HG02970 (cell line): ENCODE data around the gene PCDH9.

ENCODE experiments used
- ATAC-seq: cut with Tn5 transposase; IDR thresholded peaks from one replicate; pipeline ENCODE4 v1.9.1; 2021; ENCODE audit warnings: mild to moderate bottlenecking, moderate library complexity, moderate number of reproducible peaks; ENCODE audit not compliant: unreplicated experiment, low FRiP score

The PCDH9 gene

DNA sequence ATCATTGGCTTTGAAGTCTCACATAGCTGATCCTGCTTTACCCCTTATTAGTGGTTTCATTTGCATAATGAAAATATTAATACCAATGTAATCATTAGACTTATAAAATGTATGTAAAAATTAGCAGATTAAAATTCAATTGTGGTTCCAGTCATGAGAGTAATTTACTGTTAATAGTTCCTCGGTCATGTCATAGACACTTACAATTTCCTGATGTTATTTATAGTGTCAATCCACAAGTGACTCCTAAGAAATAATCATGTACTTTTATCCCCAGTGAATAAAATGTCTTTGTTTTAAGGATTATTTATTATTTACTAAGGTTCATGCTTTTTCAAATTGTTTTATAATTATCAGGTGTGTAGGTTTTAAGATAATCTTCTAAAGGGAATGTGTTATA is 138.5 kb downstream of the PCDH9 start:
- no peak for ATAC-seq

DNA sequence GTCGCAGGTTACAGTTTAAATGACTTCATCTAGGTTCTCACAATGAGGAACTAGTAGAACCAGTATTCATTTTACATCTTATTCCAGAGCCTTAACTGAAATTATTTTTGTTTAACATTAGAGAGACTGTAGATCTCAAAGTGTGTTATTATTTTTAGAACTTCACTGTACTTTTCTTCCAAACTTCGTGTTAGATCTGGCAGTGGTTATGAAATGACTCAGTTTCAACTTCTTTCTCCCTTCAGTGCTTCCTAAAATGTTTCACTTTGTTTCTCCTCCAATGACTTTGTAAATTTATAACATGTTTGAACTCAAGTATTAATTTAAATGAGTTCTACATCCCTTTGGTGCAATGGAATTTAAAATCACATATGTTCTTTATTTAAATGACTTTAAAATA is 139.3 kb downstream of the PCDH9 start:
- no peak for ATAC-seq

DNA sequence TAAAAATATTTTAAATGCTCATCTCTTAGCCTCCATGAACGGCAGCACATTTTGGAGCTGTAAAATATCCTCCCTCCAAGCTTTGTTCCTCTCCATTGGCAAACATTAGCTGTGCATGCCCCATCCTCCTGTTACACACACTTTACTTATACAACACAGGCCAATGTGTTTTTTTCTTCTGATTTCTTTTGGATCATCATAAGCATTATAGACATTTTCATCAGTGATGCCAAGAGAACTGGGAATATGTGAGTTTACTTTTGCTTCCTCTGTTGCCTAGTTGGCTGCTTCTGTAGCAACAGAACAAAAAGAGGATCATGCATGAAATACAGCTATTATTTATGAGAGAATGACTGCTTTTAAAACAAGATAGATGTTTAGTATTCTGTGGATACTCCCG is 142.6 kb downstream of the PCDH9 start:
- no peak for ATAC-seq

DNA sequence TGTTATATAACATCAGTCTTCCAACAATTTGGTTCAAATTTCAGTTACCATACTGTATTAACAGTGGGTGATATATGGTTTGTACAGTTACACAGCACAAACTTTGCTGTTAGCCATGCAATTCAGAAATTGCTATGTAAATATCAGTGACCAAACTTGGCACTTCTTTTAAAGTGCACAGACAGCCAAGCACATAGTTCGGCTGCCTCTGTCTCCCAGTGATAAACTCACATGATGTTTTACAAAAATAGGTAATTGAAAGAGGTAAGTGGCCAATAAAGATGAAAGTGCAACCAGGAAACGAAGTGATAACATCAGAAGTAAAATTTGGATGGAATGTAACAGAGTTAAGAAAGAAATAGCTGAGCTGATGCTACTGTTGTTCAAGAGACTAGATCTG is 143.9 kb downstream of the PCDH9 start:
- ATAC-seq = no peak

DNA sequence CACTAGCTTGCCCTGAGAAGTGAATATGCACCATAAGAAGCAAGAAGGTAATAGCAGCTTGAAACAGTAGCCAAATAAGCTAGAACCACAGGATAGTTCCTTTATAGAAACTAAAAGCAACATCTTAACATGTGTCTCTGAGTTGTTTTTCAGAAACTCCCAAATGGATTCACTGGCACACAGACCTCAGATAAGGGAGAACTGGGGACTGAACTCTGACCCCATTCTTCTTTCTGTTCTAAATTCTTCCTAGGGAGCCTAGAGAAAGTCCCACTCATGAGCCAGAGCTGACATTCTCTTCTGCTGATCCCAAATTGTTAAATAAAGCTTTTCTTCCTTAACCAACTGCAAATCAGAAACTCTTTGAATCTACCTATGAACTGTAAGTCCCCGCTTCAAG is 146.1 kb downstream of the PCDH9 start:
- ATAC-seq = no peak

DNA sequence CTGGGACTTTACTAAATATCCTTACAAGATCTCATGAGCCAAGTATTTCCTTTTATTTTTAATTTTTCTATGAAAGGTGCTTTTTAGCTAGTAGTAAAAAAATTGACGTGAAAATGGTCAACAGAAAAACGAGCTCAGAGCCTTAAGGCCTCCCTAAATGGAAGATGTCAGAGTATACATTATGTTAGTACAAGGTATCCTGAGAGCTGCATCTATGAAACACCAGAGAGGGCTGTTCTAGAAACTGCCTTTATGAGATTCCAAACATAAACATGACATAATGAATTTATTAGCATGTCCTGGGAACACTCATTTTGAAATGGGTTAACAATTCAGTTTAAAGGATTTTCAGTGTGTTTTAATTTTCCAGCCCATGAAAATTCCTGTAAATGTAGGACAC is 146.6 kb downstream of the PCDH9 start:
- no peak for ATAC-seq

DNA sequence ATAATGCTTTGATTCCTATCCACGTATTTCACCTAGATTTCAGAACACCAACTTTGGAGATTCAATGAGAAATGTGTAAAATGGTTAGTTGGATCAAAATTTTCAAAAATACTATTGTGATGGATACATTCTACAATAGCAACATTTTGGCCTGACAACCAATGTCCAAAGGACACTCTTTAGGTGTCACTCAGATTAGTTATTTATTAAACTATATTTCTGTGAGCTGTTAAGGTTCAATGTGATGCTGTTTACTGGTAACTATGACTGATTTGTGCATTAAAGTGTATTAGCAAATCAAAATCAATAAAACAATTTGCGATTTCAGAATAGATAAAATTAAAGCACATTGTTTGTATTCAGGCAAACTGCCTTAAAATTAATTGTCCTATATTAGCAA is 149.8 kb downstream of the PCDH9 start:
- no peak for ATAC-seq

DNA sequence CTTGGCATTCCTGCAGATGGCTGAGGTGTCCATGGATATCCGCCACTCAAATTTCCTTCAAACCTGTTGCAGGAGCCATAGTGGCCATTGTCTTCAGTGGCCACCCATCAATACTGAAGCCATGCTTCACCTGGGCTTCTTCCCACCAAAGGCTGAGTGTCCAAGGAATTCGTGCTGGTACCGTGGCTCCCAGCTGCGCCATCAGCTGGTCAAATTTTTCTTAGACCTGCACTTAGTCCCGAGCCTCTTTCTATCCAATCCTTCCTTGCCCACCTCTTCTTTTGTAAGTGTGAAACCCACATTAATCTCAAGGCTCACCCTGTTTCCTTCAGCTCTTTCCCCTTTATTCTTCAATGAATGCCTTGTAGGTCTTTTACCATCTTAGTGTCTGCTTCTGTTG is 152.1 kb downstream of the PCDH9 start:
- ATAC-seq = no peak

DNA sequence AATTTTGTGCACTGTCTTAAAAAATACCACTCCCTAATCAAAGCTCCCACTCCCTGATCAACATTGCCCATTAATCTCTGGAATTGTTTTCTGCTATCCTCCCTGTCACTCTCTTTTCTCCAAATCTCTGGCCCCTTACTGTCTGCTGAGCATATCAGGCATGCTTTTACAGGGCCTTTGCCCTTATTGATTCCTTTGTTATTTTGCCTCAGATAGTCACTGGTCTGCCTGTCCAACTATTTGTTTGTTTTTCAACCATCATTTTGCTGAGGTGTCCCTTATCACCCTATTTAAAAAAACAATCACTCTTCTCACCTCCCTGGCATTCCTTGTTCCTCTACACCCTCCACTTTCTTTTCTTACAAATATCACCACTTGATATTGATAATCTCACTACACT is 153.0 kb downstream of the PCDH9 start:
- ATAC-seq = no peak

DNA sequence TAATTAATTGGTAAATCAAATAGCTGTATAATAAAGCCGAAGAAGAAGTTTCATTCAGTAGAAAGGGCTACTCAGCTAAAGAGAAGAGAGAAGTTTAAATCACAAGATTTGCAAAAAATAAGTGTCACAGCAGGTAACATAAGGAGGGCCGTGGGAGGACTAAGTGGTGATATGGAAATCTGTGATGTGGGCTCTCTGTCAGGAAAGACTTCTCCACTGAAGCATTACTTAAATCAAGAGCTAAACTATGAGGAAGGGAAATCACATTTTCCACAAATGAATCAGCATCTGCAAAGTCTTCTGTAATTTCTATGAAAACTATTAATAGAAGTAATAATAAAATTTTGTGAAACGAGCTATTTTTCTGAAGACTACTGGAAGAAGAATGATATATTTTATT is 153.8 kb downstream of the PCDH9 start:
- ATAC-seq = no peak

DNA sequence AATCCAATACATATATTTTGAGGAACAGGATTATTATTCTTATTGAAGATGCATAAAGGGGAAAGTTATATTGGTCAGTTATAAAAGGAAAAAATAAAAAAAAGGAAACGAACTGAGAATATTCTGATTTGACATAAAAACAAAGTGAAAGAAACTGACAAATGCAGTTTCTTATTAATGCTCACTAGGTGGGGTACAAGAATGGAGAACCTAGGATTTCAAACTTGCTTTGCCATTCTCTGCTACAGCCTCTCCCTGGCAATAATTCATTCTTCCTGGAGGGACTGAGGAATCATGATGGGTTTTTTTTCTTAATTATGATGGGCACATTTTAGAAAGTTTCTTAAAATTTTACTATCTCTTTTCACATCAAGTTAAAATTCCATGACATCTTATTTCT is 154.9 kb downstream of the PCDH9 start:
- no peak for ATAC-seq

DNA sequence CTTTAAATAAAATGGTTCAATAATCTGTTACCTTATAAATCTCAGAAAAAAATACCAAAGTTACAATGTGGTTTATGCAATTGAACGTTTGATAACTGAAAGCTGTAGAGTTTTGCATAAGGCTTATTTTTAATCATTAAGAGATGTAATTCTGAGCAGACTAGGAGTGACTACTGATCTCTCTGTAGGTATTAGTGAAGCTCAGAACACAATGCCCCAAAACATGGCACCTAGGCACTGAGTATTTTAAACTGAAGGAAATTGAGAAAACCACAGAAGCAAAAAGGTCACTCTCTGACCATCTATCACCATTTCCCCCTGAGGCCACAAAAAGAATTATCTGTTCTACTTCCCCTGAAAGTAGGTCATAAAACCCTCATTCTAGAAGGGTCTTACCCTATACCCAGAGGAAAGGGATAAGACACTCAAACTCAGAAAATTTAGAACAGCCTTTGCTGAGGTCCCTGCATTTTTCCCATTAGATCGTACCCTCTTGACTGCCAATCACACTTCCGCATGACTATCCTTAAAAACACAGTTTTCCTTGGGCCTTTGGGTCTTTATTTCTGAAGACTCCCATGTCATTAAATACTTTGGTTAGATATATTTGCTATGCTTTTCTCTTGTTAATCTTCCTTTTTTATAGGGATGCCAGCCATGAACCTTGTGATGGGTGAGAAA is 158.1 kb downstream of the PCDH9 start:
- ATAC-seq = no peak

DNA sequence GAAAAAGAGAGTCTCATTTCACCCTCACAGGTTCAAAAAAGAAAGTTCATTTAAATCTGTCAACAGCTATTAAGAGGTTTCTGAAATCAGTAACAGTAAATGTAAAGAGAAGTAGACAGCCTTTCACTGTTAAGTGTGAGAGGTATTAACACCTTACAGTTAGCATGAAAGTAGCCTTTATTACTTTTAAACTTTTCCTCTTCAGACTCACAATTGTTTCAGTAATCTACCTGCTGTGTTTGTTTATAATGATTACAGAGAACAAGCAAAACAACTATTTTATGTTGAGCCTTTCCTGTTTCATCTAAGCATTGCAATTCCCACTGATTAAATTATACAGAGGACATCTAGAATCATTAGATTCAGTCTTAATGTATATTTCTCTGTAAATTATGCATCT is 159.8 kb downstream of the PCDH9 start:
- ATAC-seq = no peak

DNA sequence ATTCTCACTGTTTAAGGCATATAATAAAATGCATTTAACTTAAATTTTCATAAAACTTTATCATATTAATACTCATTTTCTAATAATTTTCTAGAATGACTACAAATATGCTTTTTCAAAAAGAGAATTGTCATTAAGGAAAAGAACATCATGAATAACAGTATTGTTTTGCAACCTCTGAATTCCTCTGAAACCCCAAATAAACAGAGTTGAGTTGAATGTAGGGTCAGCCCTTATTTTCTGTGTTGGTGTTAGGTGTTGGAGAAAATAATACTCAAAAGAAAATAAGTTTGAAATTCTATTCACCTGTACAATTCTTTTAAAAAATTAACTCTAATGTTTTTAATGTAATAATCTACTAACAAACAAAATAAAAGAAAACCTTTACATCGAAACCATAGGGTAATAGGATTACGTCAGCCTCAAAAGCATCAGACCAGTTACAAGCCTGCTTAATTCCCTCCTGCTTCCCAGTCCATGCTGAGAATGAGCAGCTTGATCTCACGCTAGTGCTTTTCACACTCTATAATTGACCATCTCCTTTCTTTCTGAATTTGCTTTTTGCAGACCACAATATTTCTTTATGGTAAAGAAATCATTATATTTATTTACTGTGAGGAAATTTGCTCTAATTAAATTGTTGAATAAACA is 160.9 kb downstream of the PCDH9 start:
- ATAC-seq = no peak

DNA sequence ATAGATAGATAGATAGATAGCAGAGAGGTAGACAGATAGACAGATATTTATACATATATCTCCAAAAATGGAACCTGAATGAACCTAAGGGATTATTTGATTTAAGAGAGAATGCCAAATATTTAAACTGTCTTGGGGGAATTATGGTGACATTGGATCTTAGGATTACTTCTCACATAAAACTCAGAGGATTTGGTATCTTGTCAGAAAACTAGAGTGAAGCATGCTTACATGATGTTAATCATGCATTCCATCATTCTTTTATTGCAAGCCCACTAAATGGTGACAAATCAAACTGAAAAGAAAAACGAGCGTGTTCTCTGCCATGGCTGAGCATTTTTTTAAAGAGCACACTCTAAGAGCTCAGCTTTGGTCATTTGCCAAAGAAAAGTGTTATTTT is 165.2 kb downstream of the PCDH9 start:
- no peak for ATAC-seq

DNA sequence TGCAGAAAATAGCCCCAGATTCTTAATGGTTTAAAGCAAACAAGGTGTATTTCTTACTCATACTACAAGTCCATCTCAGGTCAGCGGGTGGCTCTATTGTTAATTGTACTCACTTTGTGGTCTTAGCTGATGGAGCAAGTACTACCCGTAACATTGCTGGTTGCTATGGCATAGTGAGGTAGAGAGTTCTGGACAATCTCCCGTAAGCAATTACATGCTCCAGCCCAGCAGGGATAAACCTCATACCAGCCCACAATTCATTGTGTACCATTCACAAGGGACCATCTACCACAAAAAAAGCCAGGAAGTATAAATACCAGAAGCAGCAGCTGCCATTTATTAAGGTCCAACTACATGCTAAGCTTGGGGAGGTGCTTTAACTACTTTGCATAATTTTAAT is 167.1 kb downstream of the PCDH9 start:
- ATAC-seq = no peak

DNA sequence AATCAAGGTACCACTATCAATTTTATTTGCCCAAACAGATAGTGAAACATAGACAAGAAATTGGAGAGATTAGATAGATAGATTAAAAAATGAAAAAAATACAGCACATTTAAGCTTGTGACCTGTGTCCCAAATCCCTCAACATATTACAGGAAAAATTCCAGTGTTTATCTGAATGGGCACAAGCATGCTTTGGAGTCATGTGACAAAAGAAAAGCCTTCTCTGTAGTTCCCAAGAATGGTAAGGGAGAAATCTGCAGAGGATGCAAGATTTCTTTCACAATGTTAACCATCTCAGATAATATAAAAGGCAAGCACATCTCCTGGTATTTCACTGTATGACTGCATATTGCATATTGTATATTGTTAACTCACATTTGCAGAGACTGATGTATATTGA is 168.0 kb downstream of the PCDH9 start:
- ATAC-seq = no peak

DNA sequence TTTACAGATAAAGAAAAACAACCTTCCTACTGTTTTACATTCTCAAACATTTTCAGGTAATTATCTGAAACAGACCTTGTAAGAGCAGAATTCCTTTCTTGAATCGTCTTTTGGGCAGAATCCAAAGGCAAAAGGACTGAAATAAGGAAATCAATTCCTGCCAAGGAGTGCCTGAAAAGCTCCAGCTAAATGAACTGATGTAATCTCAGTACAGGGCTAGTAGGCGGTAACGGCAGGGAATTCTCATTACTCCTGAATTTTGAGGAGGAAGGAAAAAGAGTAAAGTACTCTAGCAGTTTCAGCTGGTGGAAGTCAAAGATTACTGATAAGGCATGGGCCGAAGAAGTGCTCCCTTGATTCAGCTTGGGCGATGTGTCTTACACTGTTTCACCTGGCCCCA is 168.4 kb downstream of the PCDH9 start:
- ATAC-seq = no peak

DNA sequence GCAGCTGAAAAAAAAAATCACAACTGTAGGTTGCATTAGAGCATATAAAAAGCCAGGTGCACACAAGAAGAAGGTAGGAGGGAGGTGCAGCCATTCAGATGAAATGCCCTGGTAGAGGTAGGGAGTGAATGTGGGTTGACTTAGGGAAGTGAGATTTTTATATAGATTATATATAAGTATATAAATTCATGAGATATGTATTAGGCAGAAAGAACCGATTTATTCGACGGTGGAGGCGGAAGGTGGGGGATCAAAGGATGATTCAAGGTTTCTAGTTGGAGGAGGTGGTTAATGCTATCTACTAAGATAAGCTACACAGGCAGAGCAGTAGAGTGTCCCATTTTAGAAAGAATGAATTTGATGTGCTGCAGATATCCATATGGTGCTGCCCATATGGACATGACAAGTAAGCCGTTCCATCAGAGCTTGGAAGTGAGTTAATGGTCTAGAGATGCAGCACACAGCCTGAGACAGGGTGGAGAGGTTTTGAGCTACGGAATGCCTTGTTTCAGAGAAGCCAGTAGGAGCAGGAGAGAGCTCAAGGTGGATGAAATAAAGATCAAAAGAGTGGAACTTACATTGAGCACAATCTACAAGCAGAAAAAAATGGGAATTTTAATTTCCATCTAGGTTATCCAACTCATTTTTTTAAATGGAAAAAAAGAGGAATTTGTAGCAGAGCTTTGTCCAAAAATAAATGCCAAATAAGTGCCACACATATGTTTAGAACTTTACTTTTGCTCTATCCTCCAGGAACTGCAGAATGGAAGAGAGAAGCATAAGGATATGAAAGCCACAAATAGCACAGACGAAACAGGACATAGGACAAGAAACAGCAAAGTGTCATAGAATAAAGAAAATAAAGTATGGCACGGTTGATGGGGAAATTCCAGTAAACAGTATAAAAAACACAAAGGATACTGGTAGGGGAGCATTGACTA is 177.3 kb downstream of the PCDH9 start:
- ATAC-seq = no peak

DNA sequence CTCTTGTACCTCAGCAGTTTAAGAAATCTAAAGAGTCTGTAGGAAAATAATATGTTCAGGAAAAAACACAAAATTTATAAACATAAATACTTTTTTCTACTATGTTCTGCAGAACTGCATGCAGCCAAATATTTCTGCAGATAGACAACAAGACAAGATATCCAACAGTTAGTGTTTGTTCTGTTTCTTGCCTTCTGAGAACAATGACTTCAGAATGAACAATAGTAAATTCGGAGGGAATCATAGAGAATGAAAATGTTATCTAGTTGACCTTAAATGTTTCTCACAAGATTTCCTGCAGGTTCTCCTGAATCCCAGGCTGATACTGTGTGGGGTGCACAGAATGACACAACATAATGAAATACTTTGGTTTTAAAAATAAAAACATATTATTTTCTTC is 180.4 kb downstream of the PCDH9 start:
- ATAC-seq = no peak

DNA sequence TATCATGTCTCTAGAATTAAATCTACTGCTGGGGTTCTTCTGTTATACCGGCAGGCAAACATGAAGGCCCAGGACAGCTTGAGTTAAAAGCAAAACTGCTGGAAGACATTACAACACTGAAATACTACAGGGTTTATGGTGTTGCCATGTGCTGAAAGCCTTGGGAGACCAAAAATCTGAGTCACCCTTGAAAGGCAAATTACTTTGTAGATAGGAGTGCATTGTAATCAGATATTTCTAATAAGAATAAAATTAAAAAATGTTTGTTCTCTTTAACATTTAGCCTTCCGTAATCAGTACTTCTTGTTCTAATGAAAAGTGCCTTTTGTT is 181.3 kb downstream of the PCDH9 start:
- no peak for ATAC-seq
